Esophagus squamous epithelium (tissue), 5 donors: ENCODE data around the gene HBP1. TPM values are rescaled to one million over a fixed set of nuclear protein-coding genes. Genes with fewer than 3 reads are reported as not detected.
A peak's percentile ranks its signal among the peaks of the same experiment; 100 is the strongest.
"Not testable (repeated sequence)": the region's sequence is repeated elsewhere in the genome, so short reads cannot be mapped to it uniquely, and the experiment has no call there.

Source experiments
- DNase-seq: peaks from one replicate; lab custom pipeline; 2025; lab: John Stamatoyannopoulos, UW
- H3K27ac ChIP-seq, 4 donors: fragments of 200-600 bp; sonication (generic); one replicate each; pipeline ENCODE4 v1.5.1; 2016 to 2019; ENCODE audit warnings: mild to moderate bottlenecking in 1 of 4
- H3K27me3 ChIP-seq, 4 donors: fragments of 200-600 bp; sonication (generic); 1 replicate in 3 of 4; 2 replicates in 1 of 4; pipeline versions ENCODE4 v1.5.1 to v1.6.0; 2017 to 2021; ENCODE audit warnings: antibody characterized with exemption in 1 of 4
- H3K36me3 ChIP-seq, 3 donors: fragments of 200-600 bp; sonication (generic); one replicate each; pipeline ENCODE4 v1.5.1; 2016 to 2019
- H3K4me1 ChIP-seq, 3 donors: fragments of 200-600 bp; sonication (generic); one replicate each; pipeline ENCODE4 v1.5.1; 2017 to 2019
- H3K4me3 ChIP-seq, 4 donors: fragments of 200-600 bp; sonication (generic); 1 replicate in 3 of 4; 2 replicates in 1 of 4; pipeline ENCODE4 v1.5.1; 2016 to 2019; ENCODE audit warnings: mild to moderate bottlenecking in 2 of 4, moderate library complexity in 1 of 4
- H3K9me3 ChIP-seq, 3 donors: fragments of 200-600 bp; sonication (generic); one replicate each; pipeline ENCODE4 v1.5.1; 2016 to 2019
- CTCF ChIP-seq, 6 experiments: fragments of 450-650 bp in 4 of 6; fragments of 200-600 bp in 2 of 6; sonication (generic) in 2 of 6; IDR thresholded peaks; one replicate each; pipeline ENCODE4 v1.5.1; 2016 to 2019; ENCODE audit warnings: antibody characterized with exemption in 6 of 6, mild to moderate bottlenecking in 4 of 6, moderate library complexity in 4 of 6
- POLR2A ChIP-seq, 4 donors: fragments of 450-650 bp; IDR thresholded peaks; one replicate each; pipeline ENCODE4 v1.6.1; 2017; ENCODE audit warnings: antibody characterized with exemption in 4 of 4, mild to moderate bottlenecking in 4 of 4, moderate library complexity in 3 of 4
- WGBS, 2 donors: methylation state at CpG; one replicate each; pipeline ENCODE4 v1.1.5; 2018; 5-methylcytosine and 5-hydroxymethylcytosine counted together
- intact Hi-C: fragments of 100-400 bp; cut with DNase I; formaldehyde crosslinking; loops from one replicate; pipeline ENCODE4 v1.15.0; 2022
- total RNA-seq, 4 donors: library from RNA; depleted of rRNA; stranded (reverse); fragments of >200 nt; gene quantifications; one replicate each; pipeline ENCODE4 v1.1.0, GENCODE V29; 2016
- donor health status: DM: yes; HTN: yes; CAD: no.

The HBP1 gene
- total RNA-seq, 4 donors from 2014 or later: 51.5 to 108 (median 69.7) TPM

GRCh38 chr7:107138696-107139420 is 29.9 kb upstream of the HBP1 start:
- TF ChIP-seq CTCF (IDR thresholded peaks at IDR 0.05) (no peak), POLR2A (IDR thresholded peaks at IDR 0.05) (no peak)
- H3K27me3 ChIP-seq: no peaks in the 10 kb centered on the region
- H3K4me1 ChIP-seq: no peaks in the 10 kb centered on the region
- no peak overlapping the region for H3K27ac ChIP-seq
- H3K36me3 ChIP-seq: no peaks in the 10 kb centered on the region
- WGBS, 2 donors: 81 to 87% methylated on average over 6 to 7 of the region's 7 CpGs
- intact Hi-C loops: no loop called here
- no peak overlapping the region for H3K4me3 ChIP-seq
- no peak for DNase-seq
- H3K9me3 ChIP-seq: no peaks in the 10 kb centered on the region

GRCh38 chr7:107143875-107144274 is 24.9 kb upstream of the HBP1 start:
- H3K9me3 ChIP-seq, H3K4me1 ChIP-seq, H3K36me3 ChIP-seq, DNase-seq, intact Hi-C loops, H3K27ac ChIP-seq, H3K27me3 ChIP-seq, H3K4me3 ChIP-seq: not testable (repeated sequence)
- 80 to 84% methylated on average over 5 of the region's 5 CpGs for WGBS, 2 donors

GRCh38 chr7:107145067-107145838 is 23.6 kb upstream of the HBP1 start:
- 73 to 80% methylated on average over 2 to 4 of the region's 4 CpGs for WGBS, 2 donors
- no peaks in the 10 kb centered on the region for H3K9me3 ChIP-seq
- H3K4me3 ChIP-seq: no peak overlapping the region
- H3K4me1 ChIP-seq: peaks cover 0 to 11% (median 0%) of the 10 kb centered on the region in 3 donors
- H3K27me3 ChIP-seq: no peaks in the 10 kb centered on the region
- H3K27ac ChIP-seq: no peak overlapping the region
- intact Hi-C loops: no loop called here
- DNase-seq: no peak
- H3K36me3 ChIP-seq: no peaks in the 10 kb centered on the region
- TF ChIP-seq POLR2A (IDR thresholded peaks at IDR 0.05): no peak
- no peak for TF ChIP-seq CTCF (IDR thresholded peaks at IDR 0.05)

- DNase-seq: no peak
- 17 to 20% methylated on average over 3 of the region's 3 CpGs for WGBS, 2 donors
- Histone ChIP-seq H3K4me1 (peaks cover 0 to 12% (median 0%) of the 10 kb centered on the region in 3 donors), H3K9me3 (no peaks in the 10 kb centered on the region), H3K27ac (no peak overlapping the region), H3K36me3 (peaks cover 0 to 5% (median 0%) of the 10 kb centered on the region in 3 donors), H3K4me3 (no peak overlapping the region), H3K27me3 (no peaks in the 10 kb centered on the region)
- intact Hi-C loops: no loop called here
- no peak for TF ChIP-seq POLR2A (IDR thresholded peaks at IDR 0.05)
- peak; percentile 10 to 62 (median 47) for TF ChIP-seq CTCF (IDR thresholded peaks at IDR 0.05)
Observed at GRCh38 chr7:107147464-107148393, 21.1 kb upstream of the HBP1 start.

- intact Hi-C loops: no loop called here
- WGBS, 2 donors: 83 to 89% methylated on average over 2 of the region's 2 CpGs
- Histone ChIP-seq H3K36me3 (peaks cover 0 to 5% (median 0%) of the 10 kb centered on the region in 3 donors), H3K4me1 (peaks cover 0 to 12% (median 0%) of the 10 kb centered on the region in 3 donors), H3K4me3 (no peak overlapping the region), H3K9me3 (no peaks in the 10 kb centered on the region), H3K27me3 (no peaks in the 10 kb centered on the region), H3K27ac (no peak overlapping the region)
- no peak for DNase-seq
- no peak for TF ChIP-seq CTCF (IDR thresholded peaks at IDR 0.05)
- no peak for TF ChIP-seq POLR2A (IDR thresholded peaks at IDR 0.05)
Observed at GRCh38 chr7:107148721-107149120, 20.1 kb upstream of the HBP1 start.
